ENCODE data around the gene ZFHX2. TPM values are rescaled to one million over a fixed set of nuclear protein-coding genes. Genes with fewer than 3 reads are reported as not detected.

The ZFHX2 gene
- total and polyA plus RNA-seq, 2 of the 4 experiments (the other 2 are of a cell fraction), result 0.18 to 0.53 TPM

GRCh38 chr14:23590198-23590597 lies 38.6 kb upstream of the ZFHX2 start:
- Histone ChIP-seq H2BK5ac (ENCODE audit: low read depth, low read length, poor library complexity, severe bottlenecking) (no peak overlapping the region), H4K91ac (ENCODE audit: insufficient read depth, low read depth, low read length) (no peak overlapping the region), H2AK5ac (ENCODE audit: low read depth, low read length) (no peak overlapping the region), H3K4me2 (ENCODE audit: low read depth, low read length) (no peak overlapping the region), H4K5ac (ENCODE audit: low read depth, low read length) (no peak overlapping the region), H3K4me3 (ENCODE audit: insufficient read depth, low read depth, low read length) (no peak overlapping the region), H2BK20ac (ENCODE audit: low read depth, low read length) (no peak overlapping the region), H3K9ac (ENCODE audit: low read depth, low read length) (no peak overlapping the region), H4K8ac (ENCODE audit: low read depth in 2 of 2, low read length in 2 of 2) (no peak overlapping the region), H3K27me3 (ENCODE audit: control insufficient read depth, insufficient read depth, low read length) (no peaks in the 10 kb centered on the region), H2AK9ac (replicated peaks; ENCODE audit: low read depth, low read length, poor library complexity) (no peak overlapping the region), H3K4me1 (ENCODE audit: control insufficient read depth, insufficient read depth, low read length) (no peaks in the 10 kb centered on the region), H2BK120ac (ENCODE audit: low read depth, low read length) (no peak overlapping the region), H3K9me3 (ENCODE audit: control insufficient read depth, insufficient read depth, low read length) (no peaks in the 10 kb centered on the region), H3K79me1 (ENCODE audit: low read depth in 1 of 2, low read length in 2 of 2) (no peaks in the 10 kb centered on the region), H2AFZ (replicated peaks; ENCODE audit: low read length, poor library complexity) (no peak overlapping the region), H2BK15ac (ENCODE audit: low read depth, low read length) (no peak overlapping the region), H3K4ac (ENCODE audit: low read depth, low read length) (no peak overlapping the region), H4K20me1 (ENCODE audit: insufficient read depth, low read length) (no peaks in the 10 kb centered on the region), H3K36me3 (ENCODE audit: control insufficient read depth, insufficient read depth, low read length) (no peaks in the 10 kb centered on the region), H3K27ac (ENCODE audit: insufficient read depth, low read length) (no peak overlapping the region), H3K23ac (ENCODE audit: low read depth, low read length) (no peak overlapping the region), H3K14ac (replicated peaks; ENCODE audit: low read depth, low read length) (no peak overlapping the region), H3K18ac (ENCODE audit: low read depth, low read length) (no peak overlapping the region), H3K56ac (ENCODE audit: extremely low read depth, insufficient read depth, low read length) (no peak overlapping the region), H3K9me1 (ENCODE audit: insufficient read depth, low read length) (no peaks in the 10 kb centered on the region)
- no TSS peak for BruUV-seq (replicated peaks)
- in situ Hi-C loops (cut with MboI; ENCODE audit: low sequenced_read_pairs), result no loop called here
- no CpG with 5 or more reads among the region's 4 CpGs for WGBS, 2 experiments (ENCODE audit: extremely low coverage in 2 of 2, insufficient read length in 1 of 2)
- TF ChIP-seq CHD1 (IDR thresholded peaks at IDR 0.05; ENCODE audit: low read depth, low read length) (no peak), BHLHE40 (IDR thresholded peaks at IDR 0.05; ENCODE audit: low read depth, low read length) (no peak), SMC3 (IDR thresholded peaks at IDR 0.05; ENCODE audit: low read depth, low read length) (no peak), ELK1 (IDR thresholded peaks at IDR 0.05; ENCODE audit: borderline replicate concordance, low read depth, low read length) (no peak), POLR2A (IDR thresholded peaks at IDR 0.05; ENCODE audit: low read depth, low read length) (no peak), RAD21 (IDR thresholded peaks at IDR 0.05; ENCODE audit: low read length) (no peak), USF2 (IDR thresholded peaks at IDR 0.05; ENCODE audit: low read depth, low read length) (no peak), RCOR1 (IDR thresholded peaks at IDR 0.05; ENCODE audit: insufficient replicate concordance, low read length) (no peak), MXI1 (IDR thresholded peaks at IDR 0.05; ENCODE audit: borderline replicate concordance, low read depth, low read length) (no peak)
- dilution Hi-C loops (cut with HindIII; ENCODE audit: low sequenced_read_pairs, unreplicated experiment), result no loop called here
- intact Hi-C loops (cut with micrococcal nuclease), result no loop called here
- ATAC-seq (ENCODE audit: low read depth), result no peak
- ChIA-PET CTCF (interaction anchor here (0.9 kb wide), 1 partner anchor 112 kb away, joined by 5 read pairs; no protein-coding TSS in a partner anchor), POLR2A (ENCODE audit: unreplicated experiment) (interaction anchor here (0.7 kb wide), 1 partner anchor 313 kb away, joined by 23 read pairs; no protein-coding TSS in a partner anchor)
- DNase-seq, result no peak
